ENCODE data around the gene BLOC1S1.

The BLOC1S1 gene

GRCh38 chr12:55698965-55699364, 16.9 kb upstream of the BLOC1S1 start:
- TF ChIP-seq GATA1 (IDR thresholded peaks at IDR 0.05; ENCODE audit: low read depth, low read length) (no peak), POLR2A (IDR thresholded peaks at IDR 0.05; ENCODE audit: low read length) (no peak)
- no peak for DNase-seq

GRCh38 chr12:55699471-55700055, 16.3 kb upstream of the BLOC1S1 start:
- DNase-seq, result no peak
- TF ChIP-seq POLR2A (IDR thresholded peaks at IDR 0.05; ENCODE audit: low read length) (no peak), GATA1 (IDR thresholded peaks at IDR 0.05; ENCODE audit: low read depth, low read length) (no peak)

GRCh38 chr12:55700255-55701018, 15.4 kb upstream of the BLOC1S1 start:
- TF ChIP-seq GATA1 (IDR thresholded peaks at IDR 0.05; ENCODE audit: low read depth, low read length) (no peak), POLR2A (IDR thresholded peaks at IDR 0.05; ENCODE audit: low read length) (no peak)
- no peak for DNase-seq

GRCh38 chr12:55702861-55703260, 13.0 kb upstream of the BLOC1S1 start:
- TF ChIP-seq GATA1 (IDR thresholded peaks at IDR 0.05; ENCODE audit: low read depth, low read length) (no peak), POLR2A (IDR thresholded peaks at IDR 0.05; ENCODE audit: low read length) (no peak)
- DNase-seq, result no peak

GRCh38 chr12:55703288-55703687, 12.6 kb upstream of the BLOC1S1 start:
- peak; percentile 48 to 64 for DNase-seq
- no peak for TF ChIP-seq POLR2A (IDR thresholded peaks at IDR 0.05; ENCODE audit: low read length)
- no peak for TF ChIP-seq GATA1 (IDR thresholded peaks at IDR 0.05; ENCODE audit: low read depth, low read length)

GRCh38 chr12:55703901-55704761, 11.7 kb upstream of the BLOC1S1 start:
- TF ChIP-seq GATA1 (IDR thresholded peaks at IDR 0.05; ENCODE audit: low read depth, low read length) (no peak), POLR2A (IDR thresholded peaks at IDR 0.05; ENCODE audit: low read length) (no peak)
- DNase-seq, result no peak

- TF ChIP-seq POLR2A (IDR thresholded peaks at IDR 0.05; ENCODE audit: low read length), result no peak
- no peak for TF ChIP-seq GATA1 (IDR thresholded peaks at IDR 0.05; ENCODE audit: low read depth, low read length)
- DNase-seq, result no peak
Observed at GRCh38 chr12:55704824-55705718, 10.8 kb upstream of the BLOC1S1 start.

- peak; percentile 20 to 42 for DNase-seq
- TF ChIP-seq POLR2A (IDR thresholded peaks at IDR 0.05; ENCODE audit: low read length) (no peak), GATA1 (IDR thresholded peaks at IDR 0.05; ENCODE audit: low read depth, low read length) (no peak)
Observed at GRCh38 chr12:55705782-55706402, 10.0 kb upstream of the BLOC1S1 start.

- TF ChIP-seq POLR2A (IDR thresholded peaks at IDR 0.05; ENCODE audit: low read length) (no peak), GATA1 (IDR thresholded peaks at IDR 0.05; ENCODE audit: low read depth, low read length) (no peak)
- no peak for DNase-seq
Observed at GRCh38 chr12:55706568-55707218, 9.2 kb upstream of the BLOC1S1 start.

- TF ChIP-seq POLR2A (IDR thresholded peaks at IDR 0.05; ENCODE audit: low read length) (no peak), GATA1 (IDR thresholded peaks at IDR 0.05; ENCODE audit: low read depth, low read length) (no peak)
- no peak for DNase-seq
Observed at GRCh38 chr12:55707219-55707671, 8.6 kb upstream of the BLOC1S1 start.

GRCh38 chr12:55707841-55708694, 7.8 kb upstream of the BLOC1S1 start, which contains the start of gene ITGA7:
Gene ITGA7, minus strand, starts transcription at chr12:55707904. Its CDS starts 222 bp downstream, at chr12:55707682.
- no peak for TF ChIP-seq POLR2A (IDR thresholded peaks at IDR 0.05; ENCODE audit: low read length)
- TF ChIP-seq GATA1 (IDR thresholded peaks at IDR 0.05; ENCODE audit: low read depth, low read length), result no peak
- DNase-seq, result peak; percentile 17 to 32
